Occipital lobe (tissue), 2 donors: Measurements from ENCODE around the gene RANBP9. TPM values are rescaled to one million over a fixed set of nuclear protein-coding genes. Genes with fewer than 3 reads are reported as not detected.

ENCODE experiments used
- DNase-seq: peaks from one replicate; lab custom pipeline; 2025; lab: John Stamatoyannopoulos, UW
- total RNA-seq: library from RNA; depleted of rRNA; stranded (reverse); fragments of >200 nt; gene quantifications from one replicate; pipeline ENCODE4 v1.2.3, GENCODE V29; 2014

The RANBP9 gene
- total RNA-seq, 1 donor from 2014 or later, result 90.5 TPM

GRCh38 chr6:13654496-13654895, 57.1 kb downstream of the RANBP9 start:
- DNase-seq, result no peak

- DNase-seq, result no peak
These were observed 58.3 kb downstream of the RANBP9 start for GRCh38 chr6:13653296-13653695.

- DNase-seq, result no peak
These were observed 62.2 kb downstream of the RANBP9 start for GRCh38 chr6:13649393-13649792.

GRCh38 chr6:13648850-13649249, 62.8 kb downstream of the RANBP9 start:
- no peak for DNase-seq

- no peak for DNase-seq
These were observed 68.5 kb downstream of the RANBP9 start for GRCh38 chr6:13643125-13643524.

GRCh38 chr6:13641315-13641714, 70.3 kb downstream of the RANBP9 start:
- DNase-seq, result no peak

- no peak for DNase-seq
These were observed 73.0 kb downstream of the RANBP9 start for GRCh38 chr6:13638626-13639025.

- DNase-seq, result no peak
These were observed 73.6 kb downstream of the RANBP9 start for GRCh38 chr6:13638014-13638413.

GRCh38 chr6:13635948-13636658, 75.5 kb downstream of the RANBP9 start:
- no peak for DNase-seq

GRCh38 chr6:13633343-13633742, 78.3 kb downstream of the RANBP9 start:
- no peak for DNase-seq

- DNase-seq, result no peak
These were observed 81.1 kb downstream of the RANBP9 start for GRCh38 chr6:13630499-13630898.

GRCh38 chr6:13629459-13630116, 82.0 kb downstream of the RANBP9 start:
- DNase-seq, result no peak

- no peak for DNase-seq
These were observed 86.8 kb downstream of the RANBP9 start for GRCh38 chr6:13624871-13625288.

- DNase-seq, result no peak
These were observed 94.6 kb downstream of the RANBP9 start for GRCh38 chr6:13617066-13617465.

GRCh38 chr6:13615792-13616120, 95.9 kb downstream of the RANBP9 start:
- DNase-seq, result no peak

GRCh38 chr6:13614926-13615791, 96.5 kb downstream of the RANBP9 start, which contains the start of gene NOL7:
TSS of gene NOL7 (plus strand) at chr6:13615335. CDS start at chr6:13615359, 24 bp downstream.
- peak; percentile 96 for DNase-seq

GRCh38 chr6:13614126-13614925, 97.3 kb downstream of the RANBP9 start:
- DNase-seq, result peak; percentile 70

GRCh38 chr6:13613029-13613594, 98.5 kb downstream of the RANBP9 start:
- no peak for DNase-seq

- DNase-seq, result no peak
These were observed 99.9 kb downstream of the RANBP9 start for GRCh38 chr6:13611715-13612114.

GRCh38 chr6:13605634-13606033, 106.0 kb downstream of the RANBP9 start:
- no peak for DNase-seq
